ENCODE measurements around the gene HNRNPC.

GRCh38 chr14:21215879-21216251, 53.4 kb downstream of the HNRNPC start:
- TF ChIP-seq FOS (IDR thresholded peaks at IDR 0.05; ENCODE audit: extremely low read depth, insufficient read length) (no peak), REST (IDR thresholded peaks at IDR 0.05; ENCODE audit: borderline replicate concordance) (no peak), REST (CRISPR knock-in tag; IDR thresholded peaks at IDR 0.05; ENCODE audit: low read depth) (no peak), MECOM (CRISPR knock-in tag; IDR thresholded peaks at IDR 0.05) (no peak), MLX (CRISPR knock-in tag; conservative IDR thresholded peaks at IDR 0.05) (no peak), POLR2A (conservative IDR thresholded peaks at IDR 0.05) (no peak), TCF7L2 (IDR thresholded peaks at IDR 0.05; ENCODE audit: low read depth, low read length) (no peak), TEAD4 (IDR thresholded peaks at IDR 0.05; ENCODE audit: low read length) (no peak), TEAD4 (CRISPR knock-in tag; IDR thresholded peaks at IDR 0.05; ENCODE audit: borderline replicate concordance) (no peak), EP300 (IDR thresholded peaks at IDR 0.05; ENCODE audit: low read length) (no peak), PML (IDR thresholded peaks at IDR 0.05; ENCODE audit: low read length) (no peak), ZNF589 (CRISPR knock-in tag; IDR thresholded peaks at IDR 0.05; ENCODE audit: low read depth) (no peak), TRIM24 (IDR thresholded peaks at IDR 0.05) (no peak), ZNF436 (CRISPR knock-in tag; IDR thresholded peaks at IDR 0.05) (no peak), ETV6 (IDR thresholded peaks at IDR 0.05; ENCODE audit: borderline replicate concordance in 1 of 2, low read depth in 2 of 2, low read length in 1 of 2) (no peak), ETV6 (CRISPR knock-in tag; IDR thresholded peaks at IDR 0.05; ENCODE audit: borderline replicate concordance) (no peak), CTCF (IDR thresholded peaks at IDR 0.05 in 2 of 3, conservative IDR thresholded peaks at IDR 0.05 in 1 of 3; ENCODE audit: insufficient read depth in 2 of 3, low read depth in 1 of 3, low read length in 3 of 3) (no peak)
